ENCODE results near the gene DCUN1D5. TPM values are rescaled to one million over a fixed set of nuclear protein-coding genes. Genes with fewer than 3 reads are reported as not detected.

Gene DCUN1D5
- total and polyA plus RNA-seq, 2 experiments from 2014 or later: 136 to 189 TPM

DNA sequence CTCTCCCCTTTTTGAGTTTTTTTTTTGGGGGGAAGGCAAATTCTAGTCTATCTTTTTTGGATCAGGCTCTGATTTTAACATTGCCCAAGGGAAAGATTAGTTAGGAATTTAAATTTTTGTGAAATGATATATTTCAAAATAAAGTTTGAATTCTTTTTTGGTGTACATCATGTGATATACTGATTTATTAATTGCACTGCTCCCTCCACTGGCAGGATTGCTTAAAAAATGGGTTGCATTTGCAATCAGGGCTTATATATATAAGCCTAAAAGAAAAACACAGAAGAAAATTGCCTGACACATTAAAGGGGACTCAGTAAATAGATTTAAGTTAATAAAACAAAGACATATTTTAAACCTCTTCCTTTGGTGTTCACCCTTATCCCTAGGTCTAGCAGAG lies 18.4 kb upstream of the DCUN1D5 start (continued):
- TF ChIP-seq, protein P1, sequence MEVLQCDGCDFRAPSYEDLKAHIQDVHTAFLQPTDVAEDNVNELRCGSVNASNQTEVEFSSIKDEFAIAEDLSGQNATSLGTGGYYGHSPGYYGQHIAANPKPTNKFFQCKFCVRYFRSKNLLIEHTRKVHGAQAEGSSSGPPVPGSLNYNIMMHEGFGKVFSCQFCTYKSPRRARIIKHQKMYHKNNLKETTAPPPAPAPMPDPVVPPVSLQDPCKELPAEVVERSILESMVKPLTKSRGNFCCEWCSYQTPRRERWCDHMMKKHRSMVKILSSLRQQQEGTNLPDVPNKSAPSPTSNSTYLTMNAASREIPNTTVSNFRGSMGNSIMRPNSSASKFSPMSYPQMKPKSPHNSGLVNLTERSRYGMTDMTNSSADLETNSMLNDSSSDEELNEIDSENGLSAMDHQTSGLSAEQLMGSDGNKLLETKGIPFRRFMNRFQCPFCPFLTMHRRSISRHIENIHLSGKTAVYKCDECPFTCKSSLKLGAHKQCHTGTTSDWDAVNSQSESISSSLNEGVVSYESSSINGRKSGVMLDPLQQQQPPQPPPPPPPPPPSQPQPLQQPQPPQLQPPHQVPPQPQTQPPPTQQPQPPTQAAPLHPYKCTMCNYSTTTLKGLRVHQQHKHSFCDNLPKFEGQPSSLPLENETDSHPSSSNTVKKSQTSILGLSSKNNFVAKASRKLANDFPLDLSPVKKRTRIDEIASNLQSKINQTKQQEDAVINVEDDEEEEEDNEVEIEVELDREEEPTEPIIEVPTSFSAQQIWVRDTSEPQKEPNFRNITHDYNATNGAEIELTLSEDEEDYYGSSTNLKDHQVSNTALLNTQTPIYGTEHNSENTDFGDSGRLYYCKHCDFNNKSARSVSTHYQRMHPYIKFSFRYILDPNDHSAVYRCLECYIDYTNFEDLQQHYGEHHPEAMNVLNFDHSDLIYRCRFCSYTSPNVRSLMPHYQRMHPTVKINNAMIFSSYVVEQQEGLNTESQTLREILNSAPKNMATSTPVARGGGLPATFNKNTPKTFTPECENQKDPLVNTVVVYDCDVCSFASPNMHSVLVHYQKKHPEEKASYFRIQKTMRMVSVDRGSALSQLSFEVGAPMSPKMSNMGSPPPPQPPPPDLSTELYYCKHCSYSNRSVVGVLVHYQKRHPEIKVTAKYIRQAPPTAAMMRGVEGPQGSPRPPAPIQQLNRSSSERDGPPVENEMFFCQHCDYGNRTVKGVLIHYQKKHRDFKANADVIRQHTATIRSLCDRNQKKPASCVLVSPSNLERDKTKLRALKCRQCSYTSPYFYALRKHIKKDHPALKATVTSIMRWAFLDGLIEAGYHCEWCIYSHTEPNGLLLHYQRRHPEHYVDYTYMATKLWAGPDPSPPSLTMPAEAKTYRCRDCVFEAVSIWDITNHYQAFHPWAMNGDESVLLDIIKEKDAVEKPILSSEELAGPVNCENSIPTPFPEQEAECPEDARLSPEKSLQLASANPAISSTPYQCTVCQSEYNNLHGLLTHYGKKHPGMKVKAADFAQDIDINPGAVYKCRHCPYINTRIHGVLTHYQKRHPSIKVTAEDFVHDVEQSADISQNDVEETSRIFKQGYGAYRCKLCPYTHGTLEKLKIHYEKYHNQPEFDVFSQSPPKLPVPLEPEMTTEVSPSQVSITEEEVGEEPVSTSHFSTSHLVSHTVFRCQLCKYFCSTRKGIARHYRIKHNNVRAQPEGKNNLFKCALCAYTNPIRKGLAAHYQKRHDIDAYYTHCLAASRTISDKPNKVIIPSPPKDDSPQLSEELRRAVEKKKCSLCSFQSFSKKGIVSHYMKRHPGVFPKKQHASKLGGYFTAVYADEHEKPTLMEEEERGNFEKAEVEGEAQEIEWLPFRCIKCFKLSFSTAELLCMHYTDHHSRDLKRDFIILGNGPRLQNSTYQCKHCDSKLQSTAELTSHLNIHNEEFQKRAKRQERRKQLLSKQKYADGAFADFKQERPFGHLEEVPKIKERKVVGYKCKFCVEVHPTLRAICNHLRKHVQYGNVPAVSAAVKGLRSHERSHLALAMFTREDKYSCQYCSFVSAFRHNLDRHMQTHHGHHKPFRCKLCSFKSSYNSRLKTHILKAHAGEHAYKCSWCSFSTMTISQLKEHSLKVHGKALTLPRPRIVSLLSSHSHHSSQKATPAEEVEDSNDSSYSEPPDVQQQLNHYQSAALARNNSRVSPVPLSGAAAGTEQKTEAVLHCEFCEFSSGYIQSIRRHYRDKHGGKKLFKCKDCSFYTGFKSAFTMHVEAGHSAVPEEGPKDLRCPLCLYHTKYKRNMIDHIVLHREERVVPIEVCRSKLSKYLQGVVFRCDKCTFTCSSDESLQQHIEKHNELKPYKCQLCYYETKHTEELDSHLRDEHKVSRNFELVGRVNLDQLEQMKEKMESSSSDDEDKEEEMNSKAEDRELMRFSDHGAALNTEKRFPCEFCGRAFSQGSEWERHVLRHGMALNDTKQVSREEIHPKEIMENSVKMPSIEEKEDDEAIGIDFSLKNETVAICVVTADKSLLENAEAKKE (CRISPR knock-in tag; IDR thresholded peaks at IDR 0.05): no peak
- TF ChIP-seq, protein P2, sequence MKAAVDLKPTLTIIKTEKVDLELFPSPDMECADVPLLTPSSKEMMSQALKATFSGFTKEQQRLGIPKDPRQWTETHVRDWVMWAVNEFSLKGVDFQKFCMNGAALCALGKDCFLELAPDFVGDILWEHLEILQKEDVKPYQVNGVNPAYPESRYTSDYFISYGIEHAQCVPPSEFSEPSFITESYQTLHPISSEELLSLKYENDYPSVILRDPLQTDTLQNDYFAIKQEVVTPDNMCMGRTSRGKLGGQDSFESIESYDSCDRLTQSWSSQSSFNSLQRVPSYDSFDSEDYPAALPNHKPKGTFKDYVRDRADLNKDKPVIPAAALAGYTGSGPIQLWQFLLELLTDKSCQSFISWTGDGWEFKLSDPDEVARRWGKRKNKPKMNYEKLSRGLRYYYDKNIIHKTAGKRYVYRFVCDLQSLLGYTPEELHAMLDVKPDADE (IDR thresholded peaks at IDR 0.05): no peak
- TF ChIP-seq EZH2phosphoT487 (IDR thresholded peaks at IDR 0.05; ENCODE audit: unreplicated experiment) (no peak), JUNB (IDR thresholded peaks at IDR 0.05; ENCODE audit: unreplicated experiment) (no peak), NANOG (IDR thresholded peaks at IDR 0.05; ENCODE audit: borderline replicate concordance) (no peak), STAT1 (IDR thresholded peaks at IDR 0.05; ENCODE audit: unreplicated experiment) (no peak), CREB1 (CRISPR knock-in tag; IDR thresholded peaks at IDR 0.05; ENCODE audit: low read depth) (no peak)
- TF ChIP-seq, protein P3, sequence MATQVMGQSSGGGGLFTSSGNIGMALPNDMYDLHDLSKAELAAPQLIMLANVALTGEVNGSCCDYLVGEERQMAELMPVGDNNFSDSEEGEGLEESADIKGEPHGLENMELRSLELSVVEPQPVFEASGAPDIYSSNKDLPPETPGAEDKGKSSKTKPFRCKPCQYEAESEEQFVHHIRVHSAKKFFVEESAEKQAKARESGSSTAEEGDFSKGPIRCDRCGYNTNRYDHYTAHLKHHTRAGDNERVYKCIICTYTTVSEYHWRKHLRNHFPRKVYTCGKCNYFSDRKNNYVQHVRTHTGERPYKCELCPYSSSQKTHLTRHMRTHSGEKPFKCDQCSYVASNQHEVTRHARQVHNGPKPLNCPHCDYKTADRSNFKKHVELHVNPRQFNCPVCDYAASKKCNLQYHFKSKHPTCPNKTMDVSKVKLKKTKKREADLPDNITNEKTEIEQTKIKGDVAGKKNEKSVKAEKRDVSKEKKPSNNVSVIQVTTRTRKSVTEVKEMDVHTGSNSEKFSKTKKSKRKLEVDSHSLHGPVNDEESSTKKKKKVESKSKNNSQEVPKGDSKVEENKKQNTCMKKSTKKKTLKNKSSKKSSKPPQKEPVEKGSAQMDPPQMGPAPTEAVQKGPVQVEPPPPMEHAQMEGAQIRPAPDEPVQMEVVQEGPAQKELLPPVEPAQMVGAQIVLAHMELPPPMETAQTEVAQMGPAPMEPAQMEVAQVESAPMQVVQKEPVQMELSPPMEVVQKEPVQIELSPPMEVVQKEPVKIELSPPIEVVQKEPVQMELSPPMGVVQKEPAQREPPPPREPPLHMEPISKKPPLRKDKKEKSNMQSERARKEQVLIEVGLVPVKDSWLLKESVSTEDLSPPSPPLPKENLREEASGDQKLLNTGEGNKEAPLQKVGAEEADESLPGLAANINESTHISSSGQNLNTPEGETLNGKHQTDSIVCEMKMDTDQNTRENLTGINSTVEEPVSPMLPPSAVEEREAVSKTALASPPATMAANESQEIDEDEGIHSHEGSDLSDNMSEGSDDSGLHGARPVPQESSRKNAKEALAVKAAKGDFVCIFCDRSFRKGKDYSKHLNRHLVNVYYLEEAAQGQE (IDR thresholded peaks at IDR 0.05; ENCODE audit: unreplicated experiment): no peak
